Islet precursor cell (in vitro differentiated cells): Measurements from ENCODE around the gene IQSEC2.

ENCODE experiments used
- DNase-seq: peaks from one replicate; pipeline ENCODE4 v3.0.0-alpha.2; 2018

IQSEC2 gene

DNA sequence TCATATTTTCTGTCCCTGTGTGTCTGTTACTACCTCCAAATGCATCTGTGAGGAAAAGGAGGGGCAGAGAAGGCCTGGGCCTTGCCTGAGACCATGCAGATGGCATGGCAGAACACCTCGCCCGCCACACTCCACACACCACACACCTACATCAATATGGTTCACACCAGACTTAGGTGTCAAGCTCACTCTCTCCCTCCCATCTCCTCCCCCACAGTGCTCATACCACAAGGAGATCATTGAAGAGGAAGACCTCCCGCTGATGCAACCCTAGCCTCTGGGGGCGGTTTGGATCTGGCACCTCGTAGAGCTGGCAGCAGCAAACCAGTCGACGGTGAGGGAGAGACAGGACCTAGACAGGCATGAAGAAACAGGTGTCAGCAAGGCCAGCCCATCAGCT lies 39.8 kb downstream of the IQSEC2 start:
- DNase-seq, result no peak

DNA sequence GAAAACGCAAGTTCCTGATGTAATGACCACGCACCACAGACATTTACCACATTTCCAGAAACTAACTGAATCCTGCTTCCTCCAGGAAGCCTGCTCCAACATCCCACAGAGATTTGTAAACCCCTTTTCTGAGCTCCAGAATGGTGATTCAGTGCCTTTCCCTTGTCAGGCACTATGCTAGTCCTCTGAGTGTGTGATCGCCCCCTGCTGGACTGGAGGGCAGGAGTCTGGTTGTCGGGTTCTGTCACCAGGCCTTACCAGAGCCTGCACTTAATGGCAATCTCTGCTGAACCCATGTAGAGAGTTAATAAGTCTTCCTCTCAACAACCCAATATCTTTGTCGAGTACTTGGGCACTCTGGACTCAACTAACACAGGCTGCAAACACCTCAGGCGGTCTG lies 41.9 kb downstream of the IQSEC2 start:
- DNase-seq, result peak; percentile 64

DNA sequence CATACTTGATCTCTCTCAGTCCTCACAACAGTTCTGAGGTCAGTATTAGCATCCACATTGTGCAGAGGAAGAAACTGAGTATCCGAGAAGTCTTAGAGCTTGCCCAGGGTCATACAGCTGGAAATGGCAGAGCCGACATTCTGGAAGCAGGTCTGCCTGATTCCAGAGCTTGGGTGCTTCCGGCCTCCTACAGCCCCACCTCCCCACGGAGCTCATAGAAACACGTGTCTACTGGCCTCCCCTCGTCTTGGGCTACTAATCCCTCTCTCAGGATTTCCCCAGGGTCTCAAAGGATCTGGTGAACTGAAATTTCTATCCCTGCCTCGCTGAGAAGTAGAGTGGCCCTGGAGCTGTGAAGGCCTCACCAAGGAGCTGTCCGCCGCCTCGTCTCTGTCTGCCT lies 44.3 kb downstream of the IQSEC2 start:
- DNase-seq, result no peak

DNA sequence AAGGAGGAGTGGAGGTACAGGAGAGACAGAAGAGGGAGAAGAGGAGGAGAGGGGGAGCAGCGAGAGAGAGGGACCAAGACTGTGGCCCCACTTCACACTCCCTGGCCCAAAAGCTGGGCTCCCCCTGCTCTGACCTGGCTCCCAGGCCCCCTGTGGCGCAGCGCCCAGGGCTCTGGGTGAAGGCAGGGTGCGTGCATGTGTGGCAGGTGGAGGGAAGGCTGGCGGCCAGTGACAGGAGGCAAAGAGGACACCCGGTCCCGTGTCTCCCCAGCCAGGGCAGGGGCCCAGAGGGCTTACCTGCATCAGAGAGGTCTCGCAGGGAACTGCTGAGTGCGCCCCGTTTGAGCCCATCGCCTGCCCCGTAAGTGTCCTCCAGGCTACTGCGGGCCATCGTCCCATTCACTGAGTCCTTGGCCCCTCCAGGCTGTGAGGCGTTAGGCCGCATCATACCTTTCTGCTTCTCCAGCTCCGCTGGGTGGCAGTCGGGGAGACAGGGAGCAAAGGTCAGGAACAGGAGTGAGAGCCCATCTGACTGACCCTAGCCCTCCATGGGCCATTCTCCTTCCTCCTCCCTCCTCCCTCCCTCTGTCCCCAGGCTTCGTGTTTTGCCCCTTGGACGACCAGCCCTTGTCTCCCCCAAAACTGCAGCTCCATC lies 45.2 kb downstream of the IQSEC2 start:
- no peak for DNase-seq

DNA sequence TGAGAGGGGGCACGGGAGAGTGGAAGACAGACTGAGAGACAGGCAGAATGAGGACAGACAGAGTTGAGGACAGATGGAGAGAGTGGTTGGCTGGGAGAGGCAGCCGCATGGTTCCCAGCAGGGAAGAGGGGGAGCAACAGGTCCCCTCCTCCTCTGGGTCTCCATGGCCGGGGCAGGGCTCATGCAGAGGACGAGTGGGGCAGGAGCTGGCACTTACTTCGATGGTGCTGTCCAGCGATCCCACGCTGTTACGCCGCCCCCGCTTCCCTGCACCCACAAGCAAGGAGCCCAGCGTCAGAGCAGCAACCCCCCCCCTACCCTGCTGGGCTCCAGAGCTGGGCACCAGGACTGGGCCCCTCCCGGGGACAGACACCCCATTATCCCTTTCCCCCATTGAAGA lies 45.8 kb downstream of the IQSEC2 start:
- no peak for DNase-seq

DNA sequence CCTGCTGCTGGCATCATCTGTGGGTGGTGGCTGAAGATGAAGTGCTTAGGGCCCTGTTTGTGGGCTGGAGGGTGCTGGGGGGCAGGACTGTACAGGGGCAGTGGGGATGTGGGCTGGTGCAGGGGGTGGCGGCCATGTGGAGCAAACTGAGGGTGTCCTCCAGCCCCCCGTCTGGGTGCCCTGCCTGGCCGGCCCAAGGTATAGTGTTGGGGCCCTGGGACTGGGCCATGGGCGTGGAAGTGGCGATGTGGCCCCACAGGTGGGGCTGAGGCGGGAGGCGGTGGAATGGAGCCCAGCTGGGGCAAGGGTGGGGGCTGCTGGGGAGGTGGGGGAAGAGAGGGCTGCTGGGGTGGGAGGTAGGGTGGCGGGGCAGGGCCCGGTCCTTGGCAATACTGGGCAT lies 46.9 kb downstream of the IQSEC2 start:
- DNase-seq, result no peak

DNA sequence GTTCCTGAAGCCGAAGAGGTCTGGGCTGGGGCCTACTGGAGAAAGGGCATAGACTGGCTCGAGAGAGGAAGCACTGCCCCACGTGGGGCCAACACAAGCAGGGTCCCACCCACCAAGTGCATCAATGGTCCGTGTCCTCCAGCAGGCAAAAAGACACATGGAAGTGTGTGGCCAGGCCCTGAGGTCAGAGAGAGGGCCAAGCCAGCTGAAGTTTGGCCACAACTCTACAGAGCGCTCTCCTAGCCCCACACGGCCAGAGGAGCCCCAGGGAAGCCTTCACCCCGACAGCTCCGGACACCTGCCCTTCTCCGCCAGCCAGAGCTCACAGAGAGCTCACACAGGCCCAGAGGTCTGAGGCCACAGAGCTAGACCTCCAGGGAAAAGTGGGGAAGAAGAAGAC lies 47.8 kb downstream of the IQSEC2 start:
- DNase-seq, result no peak

DNA sequence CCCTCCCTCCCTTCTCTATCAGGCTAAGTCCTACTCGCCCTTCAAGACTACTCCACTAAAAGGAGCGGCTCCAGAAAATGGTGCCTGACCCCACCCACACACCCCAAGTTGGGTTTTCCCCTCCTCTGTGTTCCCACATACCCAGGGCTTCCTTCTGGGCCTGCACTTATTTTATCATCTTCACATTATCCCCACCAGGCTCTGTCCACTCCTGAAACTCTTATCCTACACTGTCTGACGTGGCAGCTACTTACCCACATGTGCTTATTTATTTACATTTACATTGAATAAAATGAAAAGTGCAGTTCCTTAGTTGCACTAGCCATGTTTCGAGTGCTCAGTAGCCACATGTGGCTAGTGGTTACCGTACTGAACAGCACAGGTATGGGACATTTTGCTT lies 51.3 kb downstream of the IQSEC2 start:
- no peak for DNase-seq

DNA sequence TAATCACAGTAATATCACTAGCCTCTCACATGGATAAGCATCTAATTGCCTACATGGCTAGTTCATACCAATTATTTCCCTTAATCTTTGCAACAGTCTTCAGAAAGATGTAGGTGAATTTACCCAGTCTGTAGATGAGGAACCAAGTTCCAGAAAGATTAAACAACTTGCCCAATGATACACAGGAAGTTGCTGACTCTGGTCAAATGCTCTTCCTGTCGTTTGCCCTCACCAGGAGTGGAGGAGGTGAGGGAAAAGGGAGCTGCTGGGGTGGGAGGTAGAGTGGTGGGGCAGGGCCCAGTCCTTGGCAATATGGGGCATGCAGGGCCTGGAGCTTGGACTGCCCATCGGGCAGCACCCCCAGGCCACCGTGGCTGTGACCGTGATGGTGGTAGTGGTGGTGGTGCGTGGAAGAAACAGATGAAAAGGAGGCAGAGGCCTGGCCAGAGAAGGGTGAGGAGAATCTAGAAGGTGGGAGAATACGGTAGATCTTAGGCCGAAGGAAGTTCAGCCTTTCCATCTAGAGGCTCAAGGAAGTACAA lies 54.1 kb downstream of the IQSEC2 start:
- no peak for DNase-seq

DNA sequence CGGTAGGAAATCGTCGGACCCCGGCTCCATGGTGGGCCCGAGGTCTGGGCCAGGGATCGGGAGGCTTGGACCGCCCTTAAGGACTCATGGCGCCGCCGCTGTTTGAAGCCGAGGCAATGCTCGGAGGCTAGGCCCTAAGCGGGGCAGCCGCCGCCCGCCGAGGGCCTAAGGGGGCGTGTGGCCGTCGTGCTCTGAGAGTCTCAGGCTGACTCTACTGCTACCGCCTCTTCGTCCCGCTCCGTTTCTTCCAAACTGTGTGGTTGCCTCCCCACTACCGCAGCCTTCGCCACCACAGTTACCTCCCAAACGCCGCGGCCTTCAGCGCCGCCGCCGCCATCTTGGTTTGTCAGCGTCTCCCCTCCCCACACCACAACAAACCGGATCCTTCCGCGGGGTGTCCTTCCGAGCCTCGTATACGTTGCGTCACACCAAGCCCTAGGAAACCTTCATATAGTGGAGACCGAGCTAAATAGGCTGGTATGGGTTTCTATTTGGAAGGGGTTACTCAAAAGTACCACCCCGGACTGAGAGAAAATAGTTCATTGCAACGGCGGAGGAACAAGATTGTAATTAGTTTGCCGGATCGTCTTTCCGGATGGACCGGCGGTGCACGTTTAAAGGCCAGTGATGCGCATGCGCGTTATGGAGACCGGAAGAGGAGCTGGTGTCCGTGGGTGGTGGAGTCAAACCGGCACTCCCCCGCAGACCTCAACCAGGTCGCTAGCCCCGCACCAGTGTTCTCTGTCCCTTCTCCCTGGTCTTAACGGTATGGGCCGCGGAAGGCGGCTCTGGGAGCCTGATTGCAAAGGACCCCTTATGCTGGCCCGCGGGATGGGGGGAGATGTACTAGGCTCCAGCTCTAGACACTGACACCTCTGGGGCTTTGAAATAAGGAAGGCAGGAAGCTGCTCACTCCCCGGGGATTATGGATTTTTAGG lies 56.3 kb downstream of the IQSEC2 start, which contains the start of gene KDM5C:
KDM5C (minus strand) TSS at position 348 of the 938 bp plus-strand sequence; CDS start at position 30, 318 bp downstream.
- DNase-seq, result peak; percentile 95

DNA sequence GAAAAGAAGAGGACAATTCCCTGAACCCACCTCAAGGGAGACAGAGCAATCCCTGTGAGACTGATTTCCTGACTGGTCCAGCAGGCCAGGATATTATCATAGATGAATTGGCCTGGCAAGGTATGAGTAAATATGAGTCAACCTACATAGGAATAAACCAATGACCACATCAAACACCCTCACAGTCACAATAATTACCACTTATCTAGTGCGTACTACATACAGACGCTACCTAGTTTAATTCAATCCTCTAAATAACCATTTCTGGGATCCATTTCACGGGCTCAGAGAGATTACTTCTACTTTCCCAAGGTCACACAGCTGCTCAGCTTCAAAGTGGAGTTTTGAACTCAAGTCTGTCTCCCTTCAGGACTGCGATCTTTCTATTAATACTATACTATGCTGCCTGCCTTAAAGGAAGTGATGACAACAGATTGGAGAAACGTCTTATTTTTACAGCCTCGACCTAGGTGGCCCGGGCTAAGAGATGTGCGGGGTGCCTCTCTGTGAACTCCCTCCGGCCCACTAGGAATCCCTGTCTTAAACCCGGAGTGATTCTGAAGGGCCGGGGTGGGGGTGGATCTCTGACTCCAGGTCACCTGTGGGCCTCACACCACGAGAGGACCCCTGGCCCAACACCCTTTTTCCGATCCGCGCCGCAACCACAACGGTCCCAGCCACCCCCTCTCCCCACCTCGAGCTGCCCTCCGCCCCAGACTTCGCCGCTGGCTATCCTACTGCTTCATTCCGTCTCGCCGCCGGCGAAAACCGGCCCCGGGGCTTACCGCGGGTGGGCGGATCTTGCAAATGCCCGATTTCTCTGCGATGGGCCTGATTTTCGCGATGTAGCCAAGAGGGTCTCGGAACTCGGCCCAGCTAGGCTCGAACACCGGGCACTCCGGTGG lies 57.2 kb downstream of the IQSEC2 start:
- peak; percentile 57 for DNase-seq

DNA sequence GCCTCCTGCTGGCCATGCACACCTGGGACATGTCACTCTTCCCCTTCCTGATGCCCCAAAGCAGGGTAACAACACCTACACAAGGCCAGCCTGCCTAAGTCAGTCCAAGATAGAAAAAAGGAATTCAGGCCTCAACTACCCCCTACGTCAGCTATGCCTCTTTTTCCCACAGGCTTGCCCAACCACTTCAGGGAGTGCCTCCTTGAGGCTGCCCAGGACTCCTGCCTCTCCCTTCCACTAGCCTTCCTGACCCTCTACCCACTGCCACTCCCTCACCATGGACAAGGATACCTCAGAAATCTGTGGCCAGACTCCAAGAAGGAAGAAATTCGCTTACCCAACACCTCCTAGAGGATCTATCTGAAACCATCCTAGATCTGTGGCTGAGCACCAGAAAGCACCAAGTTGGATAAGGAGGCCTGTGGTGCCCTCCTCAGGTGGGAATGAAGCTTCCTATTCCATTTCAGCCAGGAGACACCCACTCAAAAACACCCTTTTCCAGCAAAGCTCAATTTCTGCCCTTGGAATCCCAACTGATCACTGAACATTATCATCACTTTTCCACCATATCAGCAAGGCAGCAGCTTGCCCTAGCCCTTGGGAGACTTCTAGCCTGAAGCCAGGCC lies 58.2 kb downstream of the IQSEC2 start:
- no peak for DNase-seq
